Uterus (tissue), 2 donors: ENCODE data around the gene ADIPOR2.

Source experiments
- CTCF ChIP-seq, 4 experiments: fragments of 200-600 bp in 2 of 4; fragments of 450-650 bp in 2 of 4; sonication (generic) in 2 of 4; IDR thresholded peaks; one replicate each; pipeline ENCODE4 v1.5.1; 2016 to 2019; ENCODE audit warnings: antibody characterized with exemption in 4 of 4, mild to moderate bottlenecking in 2 of 4, moderate library complexity in 1 of 4
- POLR2A ChIP-seq, 2 donors: fragments of 450-650 bp; IDR thresholded peaks; one replicate each; pipeline ENCODE4 v1.6.1; 2016; ENCODE audit warnings: antibody characterized with exemption in 2 of 2, mild to moderate bottlenecking in 1 of 2, moderate library complexity in 1 of 2

- TF ChIP-seq CTCF (IDR thresholded peaks at IDR 0.05) (no peak), POLR2A (IDR thresholded peaks at IDR 0.05) (peak in 1 of 2 donors; percentile 9)
These were observed 113.9 kb downstream of the ADIPOR2 start for GRCh38 chr12:1804545-1805332.
